Trophoblast cell (in vitro differentiated cells and primary cell): Measurements from ENCODE around the gene FGF23.

ENCODE experiments used
- DNase-seq, 2 donors: peaks; one replicate each; pipeline ENCODE4 v3.0.0-alpha.2; 2016
- H2AFZ ChIP-seq: 2 replicates; pipeline ENCODE4 v1.6.1; 2013; ENCODE audit warnings: low read length, moderate library complexity, mild to moderate bottlenecking; ENCODE audit not compliant: insufficient read depth, poor library complexity
- H2AK5ac ChIP-seq: 2 replicates; pipeline ENCODE4 v1.6.1; 2013; ENCODE audit warnings: mild to moderate bottlenecking, low read length
- H2BK120ac ChIP-seq: 2 replicates; pipeline ENCODE4 v1.6.1; 2013; ENCODE audit warnings: low read length, mild to moderate bottlenecking, moderate library complexity; ENCODE audit not compliant: insufficient read depth, poor library complexity
- H2BK12ac ChIP-seq: 2 replicates; pipeline ENCODE4 v1.6.1; 2013; ENCODE audit warnings: mild to moderate bottlenecking, low read length, moderate library complexity
- H2BK5ac ChIP-seq: 2 replicates; pipeline ENCODE4 v1.6.1; 2013; ENCODE audit warnings: low read length, low read depth, moderate library complexity, mild to moderate bottlenecking; ENCODE audit not compliant: poor library complexity
- H3K14ac ChIP-seq: 2 replicates; pipeline ENCODE4 v1.6.1; 2013; ENCODE audit warnings: mild to moderate bottlenecking, low read length
- H3K18ac ChIP-seq: 2 replicates; pipeline ENCODE4 v1.6.1; 2013; ENCODE audit warnings: mild to moderate bottlenecking, low read length
- H3K23ac ChIP-seq: 2 replicates; pipeline ENCODE4 v1.6.1; 2013; ENCODE audit warnings: low read length
- H3K27ac ChIP-seq: 2 replicates; pipeline ENCODE4 v1.5.1; 2013; ENCODE audit warnings: low read depth, mild to moderate bottlenecking, inconsistent platforms, low read length, moderate library complexity
- H3K27me3 ChIP-seq: 2 replicates; pipeline ENCODE4 v1.6.1; 2013; ENCODE audit warnings: inconsistent platforms, mild to moderate bottlenecking, low read length, moderate library complexity; ENCODE audit not compliant: insufficient read depth
- H3K36me3 ChIP-seq, 2 experiments: 1 replicate in 1 of 2; 2 replicates in 1 of 2; pipeline ENCODE4 v1.6.1; 2013; ENCODE audit warnings: low read length in 2 of 2, mild to moderate bottlenecking in 2 of 2, moderate library complexity in 1 of 2; ENCODE audit not compliant: insufficient read depth in 2 of 2, control insufficient read depth in 1 of 2
- H3K4ac ChIP-seq: 2 replicates; pipeline ENCODE4 v1.6.1; 2013; ENCODE audit warnings: low read depth, mild to moderate bottlenecking, low read length, moderate library complexity
- H3K4me1 ChIP-seq, 2 experiments: 1 replicate in 1 of 2; 2 replicates in 1 of 2; pipeline ENCODE4 v1.6.1; 2013; ENCODE audit warnings: low read length in 2 of 2, mild to moderate bottlenecking in 2 of 2, moderate library complexity in 1 of 2; ENCODE audit not compliant: insufficient read depth in 2 of 2, control insufficient read depth in 1 of 2
- H3K4me2 ChIP-seq: 2 replicates; pipeline ENCODE4 v1.6.1; 2013; ENCODE audit warnings: inconsistent platforms, mild to moderate bottlenecking, low read length, moderate library complexity
- H3K4me3 ChIP-seq: 2 replicates; pipeline ENCODE4 v1.5.1; 2013; ENCODE audit warnings: mild to moderate bottlenecking, low read depth, low read length, inconsistent platforms
- H3K79me1 ChIP-seq: one replicate; pipeline ENCODE4 v1.6.1; 2013; ENCODE audit warnings: low read length
- H3K79me2 ChIP-seq: 2 replicates; pipeline ENCODE4 v1.6.1; 2013; ENCODE audit warnings: low read length, mild to moderate bottlenecking; ENCODE audit not compliant: control insufficient read depth, insufficient read depth, poor library complexity
- H3K9ac ChIP-seq: 2 replicates; pipeline ENCODE4 v1.6.1; 2013; ENCODE audit warnings: mild to moderate bottlenecking, low read length
- H3K9me3 ChIP-seq: 2 replicates; pipeline ENCODE4 v1.6.1; 2013; ENCODE audit warnings: low read depth, mild to moderate bottlenecking, control low read depth, inconsistent platforms, low read length; ENCODE audit not compliant: insufficient read depth
- H4K12ac ChIP-seq: 2 replicates; pipeline ENCODE4 v1.6.1; 2013; ENCODE audit warnings: low read depth, mild to moderate bottlenecking, low read length, moderate library complexity
- H4K8ac ChIP-seq: 2 replicates; pipeline ENCODE4 v1.6.1; 2013; ENCODE audit warnings: low read depth, mild to moderate bottlenecking, low read length, moderate library complexity
- H4K91ac ChIP-seq: one replicate; pipeline ENCODE4 v1.6.1; 2013; ENCODE audit warnings: low read depth, mild to moderate bottlenecking, low read length, moderate library complexity
- whole genome bisulfite sequencing: extraction: QIAGEN DNeasy Blood & Tissue Kit; methylation state at CpG from one replicate; pipeline ENCODE4 v1.1.7; 2013; ENCODE audit warnings: missing lambda C conversion rate; ENCODE audit not compliant: insufficient read length, insufficient coverage; ENCODE audit errors: extremely low coverage; 5-methylcytosine and 5-hydroxymethylcytosine counted together

Gene FGF23

GRCh38 chr12:4380332-4380731 lies 820 bp upstream of the FGF23 start:
- no peak overlapping the region for H2BK12ac ChIP-seq
- DNase-seq, result no peak
- H2AK5ac ChIP-seq, result no peak overlapping the region
- no peak overlapping the region for H3K9ac ChIP-seq
- H3K9me3 ChIP-seq, result no peaks in the 10 kb centered on the region
- no peak overlapping the region for H3K18ac ChIP-seq
- no peaks in the 10 kb centered on the region for H3K36me3 ChIP-seq
- H3K79me1 ChIP-seq, result no peaks in the 10 kb centered on the region
- H3K4me2 ChIP-seq, result no peak overlapping the region
- WGBS, result no CpG with 5 or more reads among the region's 4 CpGs
- no peak overlapping the region for H3K27ac ChIP-seq
- no peaks in the 10 kb centered on the region for H3K27me3 ChIP-seq
- no peak overlapping the region for H4K91ac ChIP-seq
- H2BK5ac ChIP-seq, result no peak overlapping the region
- no peak overlapping the region for H3K4ac ChIP-seq
- peak overlapping the region; percentile 62 for H3K4me3 ChIP-seq
- H4K12ac ChIP-seq, result no peak overlapping the region
- H3K4me1 ChIP-seq, result peaks cover 0 to 3% of the 10 kb centered on the region in 2 experiments
- no peak overlapping the region for H4K8ac ChIP-seq
- no peaks in the 10 kb centered on the region for H3K79me2 ChIP-seq
- H3K14ac ChIP-seq, result no peak overlapping the region
- peak overlapping the region; percentile 25 for H3K23ac ChIP-seq
- H2BK120ac ChIP-seq, result no peak overlapping the region
- H2AFZ ChIP-seq, result no peak overlapping the region

GRCh38 chr12:4378772-4379171 lies 740 bp downstream of the FGF23 start:
- Histone ChIP-seq H3K36me3 (no peaks in the 10 kb centered on the region), H4K12ac (no peak overlapping the region), H3K14ac (no peak overlapping the region), H3K27ac (no peak overlapping the region), H2BK12ac (no peak overlapping the region), H4K91ac (no peak overlapping the region), H3K4me1 (peaks cover 0 to 3% of the 10 kb centered on the region in 2 experiments), H3K27me3 (no peaks in the 10 kb centered on the region), H2AK5ac (no peak overlapping the region), H4K8ac (no peak overlapping the region), H3K79me2 (no peaks in the 10 kb centered on the region), H3K9ac (no peak overlapping the region), H3K4me2 (no peak overlapping the region), H2AFZ (no peak overlapping the region), H2BK120ac (no peak overlapping the region), H3K9me3 (no peaks in the 10 kb centered on the region), H3K18ac (no peak overlapping the region), H3K4me3 (no peak overlapping the region), H2BK5ac (no peak overlapping the region), H3K23ac (no peak overlapping the region), H3K79me1 (no peaks in the 10 kb centered on the region), H3K4ac (no peak overlapping the region)
- no CpG with 5 or more reads among the region's 1 CpG for WGBS
- DNase-seq, result no peak

GRCh38 chr12:4375449-4375848 lies 4.1 kb downstream of the FGF23 start:
- Histone ChIP-seq H3K4me2 (no peak overlapping the region), H2AK5ac (no peak overlapping the region), H4K12ac (no peak overlapping the region), H4K8ac (no peak overlapping the region), H4K91ac (no peak overlapping the region), H3K14ac (no peak overlapping the region), H3K79me2 (no peaks in the 10 kb centered on the region), H2BK5ac (no peak overlapping the region), H3K79me1 (no peaks in the 10 kb centered on the region), H3K9ac (no peak overlapping the region), H2AFZ (no peak overlapping the region), H3K4me3 (no peak overlapping the region), H3K9me3 (no peaks in the 10 kb centered on the region), H3K27ac (no peak overlapping the region), H3K4me1 (peaks cover 0 to 3% of the 10 kb centered on the region in 2 experiments), H2BK120ac (no peak overlapping the region), H3K23ac (no peak overlapping the region), H3K27me3 (no peaks in the 10 kb centered on the region), H3K18ac (no peak overlapping the region), H3K4ac (no peak overlapping the region), H3K36me3 (no peaks in the 10 kb centered on the region), H2BK12ac (no peak overlapping the region)
- no CpG with 5 or more reads among the region's 6 CpGs for WGBS
- no peak for DNase-seq

GRCh38 chr12:4372653-4373052 lies 6.9 kb downstream of the FGF23 start:
- Histone ChIP-seq H3K9ac (no peak overlapping the region), H2BK120ac (no peak overlapping the region), H3K79me2 (no peaks in the 10 kb centered on the region), H3K4me2 (no peak overlapping the region), H3K27ac (no peak overlapping the region), H3K36me3 (no peaks in the 10 kb centered on the region), H4K91ac (no peak overlapping the region), H2BK12ac (no peak overlapping the region), H2AFZ (no peak overlapping the region), H3K9me3 (no peaks in the 10 kb centered on the region), H2BK5ac (no peak overlapping the region), H2AK5ac (no peak overlapping the region), H3K18ac (no peak overlapping the region), H3K23ac (no peak overlapping the region), H3K4me1 (no peaks in the 10 kb centered on the region), H3K14ac (no peak overlapping the region), H3K4me3 (no peak overlapping the region), H3K27me3 (no peaks in the 10 kb centered on the region), H3K4ac (no peak overlapping the region), H4K8ac (no peak overlapping the region), H4K12ac (no peak overlapping the region), H3K79me1 (no peaks in the 10 kb centered on the region)
- no peak for DNase-seq
- WGBS, result no CpG with 5 or more reads among the region's 2 CpGs
